NCI-H446 (cell line): Measurements from ENCODE around the gene DDC.
"Not testable (repeated sequence)": the region's sequence is repeated elsewhere in the genome, so short reads cannot be mapped to it uniquely, and the experiment has no call there.

Experiments
- DNase-seq, 2 experiments: peaks; one replicate each; lab custom pipeline; 2025; lab: John Stamatoyannopoulos, UW

DDC gene

DNA sequence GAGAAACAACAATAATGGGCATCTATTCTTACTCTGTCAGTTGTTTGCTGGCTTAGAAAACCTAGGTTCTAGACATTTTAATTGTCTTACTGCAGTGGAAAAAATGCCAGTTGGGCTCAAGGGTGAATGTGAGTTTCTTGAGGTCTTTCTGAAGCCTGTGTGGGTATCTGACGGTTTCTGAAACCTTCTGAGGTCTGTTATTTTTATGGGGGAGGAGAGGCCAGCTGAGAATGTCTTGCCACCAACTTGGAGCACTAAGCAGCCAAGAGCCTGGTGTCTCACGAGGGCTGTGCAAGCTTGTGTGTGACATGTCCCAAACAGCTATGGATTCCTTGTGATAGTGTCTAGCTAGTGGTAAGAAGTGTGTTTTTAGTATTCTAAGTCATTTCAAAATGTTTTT is 24.2 kb upstream of the DDC start:
- DNase-seq = no peak

DNA sequence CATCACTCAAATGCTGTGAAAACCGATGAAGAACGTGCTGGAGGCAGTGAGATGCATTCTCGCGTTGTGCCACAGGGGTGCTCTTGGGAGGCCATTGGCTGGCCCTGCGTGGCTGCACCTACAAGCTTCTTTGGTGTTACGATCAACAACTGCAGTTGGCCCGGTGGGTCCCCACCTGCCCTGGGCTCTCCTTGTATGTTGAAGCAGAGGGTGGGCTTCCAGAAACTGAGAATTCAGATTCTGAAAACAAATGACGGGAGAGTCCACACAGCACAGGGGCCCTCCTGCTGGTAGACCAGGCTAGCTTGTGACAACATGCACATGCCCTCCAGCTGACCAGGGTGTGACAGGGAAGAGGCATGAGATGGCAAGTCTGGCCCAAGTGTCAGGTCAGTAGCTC is 23.7 kb upstream of the DDC start:
- no peak for DNase-seq

DNA sequence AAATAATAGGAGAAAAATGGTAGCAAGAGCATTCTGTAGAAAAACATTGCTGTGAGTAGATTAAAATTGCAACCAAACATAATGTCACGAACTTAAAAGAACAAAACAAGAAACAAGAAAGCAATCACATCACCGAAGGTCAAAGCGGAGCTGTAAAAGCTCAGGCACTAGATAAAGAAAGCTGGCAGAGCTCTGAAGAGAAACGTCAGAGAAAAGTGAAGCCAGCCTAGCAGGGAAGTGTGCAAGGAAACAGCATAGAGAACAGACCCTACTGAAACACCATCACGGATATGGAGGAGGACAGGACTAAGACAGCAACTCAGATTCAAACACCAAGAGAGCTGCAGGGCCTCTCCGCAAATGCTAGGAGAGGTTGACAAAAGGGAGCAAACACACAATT is 22.5 kb upstream of the DDC start:
- DNase-seq = no peak

DNA sequence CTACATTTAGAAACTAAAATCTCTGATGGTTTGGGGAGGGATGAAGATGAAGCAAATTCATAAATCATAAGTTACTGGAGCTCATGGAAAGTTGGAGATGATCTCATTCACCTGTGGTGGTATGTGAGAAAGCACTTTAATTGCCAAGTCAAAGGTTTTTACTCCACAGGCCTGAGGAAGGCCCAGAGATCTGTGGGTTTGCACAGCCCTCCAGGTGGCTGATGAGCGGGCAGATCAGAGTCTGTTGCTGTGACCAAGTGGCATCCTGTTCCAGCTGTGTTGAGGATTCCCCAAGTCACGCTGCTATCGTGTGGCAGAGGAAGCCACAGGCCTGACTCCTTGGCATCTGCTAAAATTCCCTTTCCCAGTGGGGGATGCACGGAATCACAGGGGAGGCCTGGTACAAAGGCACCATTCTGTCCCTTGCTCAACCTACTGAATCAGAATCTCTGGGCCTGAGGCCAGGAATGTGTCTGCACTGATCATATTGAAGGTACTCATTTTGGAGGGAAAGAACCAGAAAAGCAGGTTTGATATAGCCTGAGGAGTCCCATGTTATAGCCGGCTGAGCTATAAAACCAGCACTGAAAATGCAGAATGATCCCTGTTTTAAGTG is 19.7 kb upstream of the DDC start:
- no peak for DNase-seq

DNA sequence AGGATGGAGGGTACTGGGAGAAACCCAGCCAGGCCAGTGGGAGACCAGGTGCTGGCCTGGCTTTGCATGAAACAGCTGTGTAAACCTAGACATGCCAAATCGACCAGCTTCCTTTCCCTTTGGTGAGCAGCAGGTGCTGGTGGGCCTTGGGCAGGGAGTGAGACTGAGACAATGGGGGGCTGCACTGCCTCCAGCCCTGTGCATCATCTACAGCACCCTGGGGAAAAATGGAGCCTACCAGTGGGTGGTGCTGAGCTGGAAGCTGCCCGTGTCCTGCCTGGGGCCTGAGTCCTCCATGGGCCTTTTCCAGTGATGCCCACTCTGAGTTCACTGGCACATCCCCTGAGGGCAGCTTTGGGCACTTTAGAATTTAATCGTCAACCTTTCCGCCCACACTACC is 19.2 kb upstream of the DDC start:
- DNase-seq = no peak

DNA sequence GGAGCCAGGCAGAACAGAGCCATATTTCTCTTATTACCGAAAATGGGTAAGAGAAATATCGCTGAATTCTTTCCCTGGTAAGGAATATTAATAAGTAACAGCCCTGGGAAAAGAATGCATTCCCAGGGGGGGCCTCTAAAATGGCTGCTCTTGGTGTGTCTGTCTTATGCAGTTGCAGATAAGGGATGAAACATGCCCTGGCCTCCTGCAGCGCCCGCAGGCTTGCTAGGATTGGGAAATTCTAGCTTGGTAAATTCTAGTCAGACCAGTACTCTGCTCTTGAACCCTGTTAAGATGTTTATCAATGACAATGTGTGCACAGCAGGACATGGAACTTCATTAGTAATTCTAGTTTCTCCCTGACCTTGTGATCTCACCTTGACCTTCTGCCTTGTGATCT is 18.1 kb upstream of the DDC start:
- not testable (repeated sequence) for DNase-seq

DNA sequence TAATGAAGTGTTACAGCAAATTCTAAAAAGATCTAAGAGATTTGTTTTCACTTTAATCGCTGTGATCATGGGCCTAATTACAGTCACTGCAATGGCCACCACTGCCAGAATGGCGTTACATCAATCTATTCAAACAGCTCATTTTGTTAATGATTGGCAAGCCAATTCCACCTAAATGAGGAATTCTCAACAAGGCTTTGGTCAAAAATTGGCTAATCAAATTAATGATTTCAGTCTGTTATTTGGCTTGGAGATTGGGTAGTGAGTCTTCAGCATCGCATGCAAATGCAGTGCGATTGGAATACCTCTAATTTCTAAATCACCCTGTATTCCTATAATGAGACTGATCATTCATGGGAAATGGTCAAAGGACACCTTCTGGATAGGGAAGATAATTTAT is 17.1 kb upstream of the DDC start:
- DNase-seq = not testable (repeated sequence)

DNA sequence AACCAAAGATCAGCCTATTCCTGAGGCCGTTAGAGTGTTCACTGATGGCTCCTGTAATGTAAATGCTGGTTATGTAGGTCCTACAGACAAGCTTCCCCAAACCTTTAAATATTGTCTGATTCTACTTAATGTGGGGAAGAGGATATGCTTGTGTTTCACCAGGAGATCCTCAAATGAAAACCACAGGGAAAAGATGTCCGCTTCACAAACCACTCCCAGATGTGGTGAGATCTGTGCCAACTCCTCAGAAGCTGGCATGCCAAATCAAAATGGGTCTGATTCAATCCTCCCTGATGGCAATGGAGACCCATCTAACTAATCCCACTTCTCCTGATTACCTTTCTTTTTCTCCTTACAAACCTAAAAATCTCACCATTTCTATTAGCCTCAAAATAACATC is 15.5 kb upstream of the DDC start:
- DNase-seq = peak in 1 of 2 experiments; percentile 31

DNA sequence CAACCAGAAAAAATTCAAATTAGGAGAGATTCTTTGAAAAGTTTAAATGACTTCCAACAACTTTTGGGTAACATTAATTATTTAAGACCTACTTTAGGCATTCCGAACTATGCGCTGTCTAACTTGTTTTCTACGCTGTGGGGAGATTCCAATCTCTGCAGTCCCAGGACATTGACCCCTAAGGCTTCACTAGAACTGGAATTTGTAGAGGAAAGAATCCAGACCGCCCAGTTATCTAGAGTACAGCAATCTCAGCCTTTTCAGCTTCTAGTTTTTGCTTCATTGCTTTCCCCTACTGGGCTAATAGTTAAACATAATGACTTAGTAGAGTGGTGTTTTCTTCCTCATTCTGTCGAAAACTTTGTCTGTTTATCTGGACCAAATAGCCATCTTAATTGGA is 14.9 kb upstream of the DDC start:
- no peak for DNase-seq

DNA sequence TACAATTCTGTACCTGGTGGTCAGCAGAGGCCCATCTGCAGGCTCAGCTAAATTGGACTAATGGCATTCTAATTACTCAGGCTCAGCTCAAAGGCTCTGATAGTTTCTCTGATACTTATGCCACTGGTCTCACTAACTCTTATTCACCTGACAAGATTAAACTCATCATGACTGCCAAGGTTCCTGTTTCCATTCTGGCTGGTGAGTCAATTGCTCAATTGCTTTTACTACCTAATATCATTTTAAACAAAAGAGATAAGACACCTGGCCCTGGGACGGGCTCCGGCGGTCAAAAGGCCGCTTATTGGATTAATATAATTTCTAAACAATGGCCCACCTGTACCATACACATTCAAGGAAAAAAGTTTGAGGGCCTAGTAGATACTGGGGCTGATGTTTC is 12.9 kb upstream of the DDC start:
- not testable (repeated sequence) for DNase-seq

DNA sequence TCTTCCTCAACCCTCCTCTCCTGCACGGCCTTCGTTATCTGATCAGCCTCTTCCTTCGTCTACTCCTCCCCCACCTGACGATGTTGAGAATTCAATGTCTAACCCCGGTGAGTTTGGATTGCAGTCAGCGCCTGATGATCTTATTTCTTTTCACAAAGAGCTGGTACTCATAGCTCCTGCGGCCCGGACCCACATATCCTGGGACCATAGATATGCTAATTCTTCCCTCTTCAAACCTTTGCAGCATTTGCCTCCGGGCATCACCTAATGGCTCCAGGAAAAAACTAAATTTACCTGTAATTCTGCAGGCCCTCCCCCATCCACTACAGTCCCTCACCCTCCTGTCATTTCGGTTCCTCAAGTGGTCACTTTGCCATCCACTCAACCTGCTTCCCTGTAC is 12.4 kb upstream of the DDC start:
- DNase-seq = no peak

DNA sequence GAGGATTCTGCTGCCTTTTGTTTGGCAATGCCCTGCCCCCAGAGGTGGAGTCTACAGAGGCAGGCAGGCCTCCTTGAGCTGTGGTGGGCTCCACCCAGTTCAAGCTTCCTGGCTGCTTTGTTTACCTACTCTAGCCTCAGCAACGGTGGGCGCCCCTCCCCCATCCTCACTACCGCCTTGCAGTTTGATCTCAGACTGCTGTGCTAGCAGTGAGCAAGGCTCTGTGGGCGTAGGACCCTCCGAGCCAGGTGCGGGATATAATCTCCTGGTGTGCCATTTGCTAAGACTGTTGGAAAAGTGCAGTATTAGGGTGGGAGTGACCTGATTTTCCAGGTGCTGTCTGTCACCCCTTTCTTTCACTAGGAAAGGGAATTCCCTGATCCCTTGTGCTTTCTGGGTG is 11.2 kb upstream of the DDC start:
- DNase-seq = not testable (repeated sequence)

DNA sequence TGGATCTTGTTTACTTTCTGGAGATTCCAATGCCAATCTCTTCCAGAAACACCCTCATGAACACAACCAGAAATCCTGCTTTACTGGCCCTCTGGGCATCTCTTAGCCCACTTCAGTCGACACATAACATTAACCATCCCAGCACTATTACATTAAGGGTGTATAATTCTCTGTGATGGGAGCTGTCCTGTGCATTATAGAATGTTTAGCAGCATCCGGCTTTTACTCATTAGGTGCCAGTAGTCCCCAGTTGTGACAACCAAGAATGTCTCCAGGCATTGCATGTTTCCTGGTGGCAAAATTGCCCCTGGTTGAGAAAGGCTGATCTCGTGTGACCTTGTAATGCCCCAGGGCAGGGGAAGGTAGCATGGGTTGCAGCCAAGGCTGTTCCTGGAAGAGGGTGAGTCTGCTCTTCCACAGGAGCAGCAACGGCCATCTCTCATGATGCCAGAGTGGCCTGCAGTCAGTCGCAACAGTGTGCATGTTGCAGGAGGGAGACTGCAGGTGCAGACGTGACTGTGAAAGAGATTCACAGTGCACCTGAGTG is 2.6 kb upstream of the DDC start:
- no peak for DNase-seq

DNA sequence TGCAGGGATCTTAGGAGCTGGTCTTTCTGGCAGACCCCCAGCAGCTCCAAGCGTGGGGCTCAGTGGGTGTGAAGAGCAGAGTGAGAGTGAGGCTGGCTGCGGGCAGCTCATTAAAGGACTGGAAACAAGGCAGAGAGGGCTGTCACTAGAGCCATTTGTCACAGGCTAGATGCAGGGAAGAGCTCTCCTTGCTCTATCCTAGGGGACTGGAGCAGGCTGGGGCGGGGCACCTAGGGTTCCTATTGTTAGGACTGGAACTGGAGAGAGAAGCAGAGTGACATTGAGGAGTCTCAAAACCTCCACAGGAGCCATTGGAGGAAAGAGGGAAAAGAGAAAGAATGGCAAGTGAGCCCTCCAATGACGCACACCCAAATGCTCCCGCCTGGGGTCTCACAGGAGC is 772 bp upstream of the DDC start:
- DNase-seq = no peak

DNA sequence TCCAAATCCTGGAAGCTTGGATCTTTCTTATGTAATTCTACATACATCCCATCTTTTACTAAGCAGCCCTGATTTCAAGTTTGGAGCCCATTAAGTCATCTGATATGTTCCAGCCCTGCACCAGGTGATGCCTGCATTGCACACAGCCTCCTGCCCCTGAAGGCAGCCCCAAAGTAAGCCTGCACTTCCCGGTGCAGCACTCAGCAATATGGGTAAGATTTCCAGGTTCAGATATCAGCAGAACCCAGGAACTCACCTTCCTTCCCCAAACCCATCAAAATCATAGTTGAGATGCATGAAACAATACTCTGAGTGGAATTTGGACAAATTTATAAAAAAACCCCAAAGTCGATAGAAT is 333 bp upstream of the DDC start:
- no peak for DNase-seq

DNA sequence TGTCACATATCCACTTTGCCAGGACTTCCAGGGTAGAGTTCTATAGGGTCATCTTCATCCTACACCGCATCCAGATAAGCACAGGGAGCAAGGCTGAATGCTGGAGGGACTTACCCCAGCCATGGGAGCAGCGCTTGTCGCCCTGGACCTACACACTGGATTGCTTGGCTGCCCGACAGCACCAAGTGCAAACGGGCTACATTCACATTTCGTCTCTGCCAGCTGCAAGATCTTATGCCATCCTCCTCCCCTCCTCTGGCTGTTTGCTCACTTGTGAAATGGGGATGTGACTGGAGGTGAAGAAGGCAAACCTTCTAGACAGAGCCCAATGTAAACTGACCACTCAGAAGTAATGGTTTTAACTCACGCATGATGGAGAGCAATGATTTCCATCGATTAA is 1.0 kb downstream of the DDC start:
- no peak for DNase-seq

DNA sequence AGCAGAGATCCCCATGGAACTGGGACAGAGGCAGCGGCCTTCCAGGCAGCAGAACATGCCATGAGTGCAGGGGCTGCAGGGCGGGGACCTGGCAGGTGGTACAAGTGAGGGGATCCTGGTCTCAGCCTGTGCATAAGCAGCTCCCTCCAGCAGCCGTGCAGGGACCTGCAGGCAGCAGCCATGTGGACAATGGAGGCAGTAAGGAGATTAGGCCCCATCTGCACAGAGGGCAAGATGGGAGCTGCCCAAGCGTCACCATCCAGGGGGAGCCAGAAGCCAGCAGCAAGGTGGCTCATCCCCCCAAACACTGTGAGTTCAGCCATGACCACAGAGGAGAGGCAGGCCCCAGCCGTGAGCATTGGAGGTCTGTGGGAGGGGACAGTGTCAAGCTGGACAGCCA is 3.1 kb downstream of the DDC start:
- no peak for DNase-seq

DNA sequence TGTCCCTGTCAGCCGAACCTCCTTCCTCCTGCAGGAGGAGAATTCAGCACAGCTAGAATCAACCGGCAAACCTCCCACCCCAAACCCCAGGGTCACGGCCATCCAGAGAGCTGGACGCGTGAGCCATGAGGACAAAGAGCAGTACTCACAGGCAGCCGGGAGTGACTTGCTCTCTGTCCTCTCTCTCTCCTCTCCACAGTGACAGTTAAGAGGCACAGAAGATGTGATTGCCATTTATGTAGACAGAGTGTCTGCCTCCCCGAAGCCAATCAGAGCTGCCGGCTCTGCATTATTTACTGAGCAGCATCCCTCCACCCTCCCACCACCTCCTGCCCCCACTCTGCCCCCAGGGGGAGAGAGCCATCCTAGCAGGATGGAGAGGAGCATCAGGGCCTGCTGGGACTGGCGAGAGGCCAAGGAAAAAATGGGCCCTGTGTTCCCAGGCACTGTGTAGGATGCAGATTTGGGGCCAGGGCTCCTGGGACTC is 4.3 kb downstream of the DDC start:
- peak in 1 of 2 experiments; percentile 24 for DNase-seq

DNA sequence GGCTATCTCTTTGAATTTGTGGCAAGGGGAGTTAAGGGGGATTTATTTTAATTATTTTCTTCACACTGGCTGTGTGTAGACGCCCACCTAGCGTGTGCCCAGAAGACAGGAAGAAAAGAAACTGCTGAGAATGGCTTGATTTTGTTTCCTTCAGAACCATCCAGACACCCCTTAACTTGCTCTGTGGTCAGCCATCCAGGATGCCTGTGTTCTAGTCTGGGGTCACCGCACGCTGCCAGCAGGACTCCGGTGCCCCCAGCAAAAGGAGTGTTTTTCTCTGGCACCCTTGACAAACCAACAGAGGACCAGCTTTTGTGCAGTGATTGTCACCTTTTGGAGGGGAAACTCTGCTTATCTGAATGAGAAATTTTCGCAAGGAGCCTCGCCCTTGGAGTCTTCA is 5.3 kb downstream of the DDC start:
- DNase-seq = no peak

DNA sequence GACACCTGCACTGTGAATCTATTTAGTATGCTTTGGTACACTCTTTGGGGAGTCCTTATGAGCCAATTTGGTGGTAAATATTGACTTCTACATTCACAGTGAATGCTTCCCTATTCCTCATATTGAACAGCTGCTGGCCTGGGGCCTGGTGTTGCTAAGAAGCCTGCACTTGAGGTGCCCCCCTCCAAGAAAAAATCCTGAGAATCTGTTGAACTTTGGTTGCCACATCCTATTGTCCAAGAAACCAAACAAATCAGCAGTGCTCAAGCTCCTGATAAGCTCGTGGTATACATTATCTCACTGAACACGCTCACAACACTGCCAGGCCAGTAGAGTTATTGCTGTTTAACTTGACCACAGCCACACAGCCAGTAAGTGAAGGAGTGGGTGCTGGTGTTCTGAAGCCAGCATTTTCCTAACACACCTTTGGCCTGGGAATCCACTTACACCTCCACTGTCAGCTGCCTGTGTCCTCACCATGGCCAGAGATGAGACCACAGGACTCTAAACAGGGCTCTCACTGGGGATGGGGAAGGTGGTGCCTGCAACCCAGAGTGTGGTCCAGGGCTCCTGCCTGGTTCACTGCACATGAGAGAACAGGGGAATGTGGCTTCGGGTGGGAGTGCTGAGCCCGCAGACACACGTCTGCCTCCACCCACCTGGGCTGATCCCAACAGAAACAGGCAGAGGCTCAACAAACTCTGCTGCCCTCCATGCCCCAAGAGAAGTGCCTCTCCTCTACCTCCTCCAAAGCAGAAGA is 6.7 kb downstream of the DDC start:
- no peak for DNase-seq

DNA sequence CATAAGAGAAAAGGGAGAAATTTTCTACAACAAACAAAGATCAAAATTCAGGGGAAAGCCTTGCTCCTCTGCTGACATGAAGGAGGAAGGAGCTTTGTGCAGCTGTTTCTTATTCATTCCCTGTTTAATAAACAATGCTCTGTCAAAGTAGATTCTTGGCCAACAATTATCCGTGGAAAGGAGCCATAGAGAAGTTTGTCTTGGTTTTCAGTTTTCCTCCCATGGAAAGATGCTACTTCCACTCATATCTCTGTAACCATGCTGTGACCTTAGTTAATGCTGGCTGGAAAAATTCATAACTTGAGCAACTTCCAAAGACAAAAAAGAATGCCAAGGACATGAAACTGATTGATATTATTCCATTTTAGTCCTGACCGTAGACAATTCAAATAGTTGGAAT is 8.1 kb downstream of the DDC start:
- DNase-seq = no peak

DNA sequence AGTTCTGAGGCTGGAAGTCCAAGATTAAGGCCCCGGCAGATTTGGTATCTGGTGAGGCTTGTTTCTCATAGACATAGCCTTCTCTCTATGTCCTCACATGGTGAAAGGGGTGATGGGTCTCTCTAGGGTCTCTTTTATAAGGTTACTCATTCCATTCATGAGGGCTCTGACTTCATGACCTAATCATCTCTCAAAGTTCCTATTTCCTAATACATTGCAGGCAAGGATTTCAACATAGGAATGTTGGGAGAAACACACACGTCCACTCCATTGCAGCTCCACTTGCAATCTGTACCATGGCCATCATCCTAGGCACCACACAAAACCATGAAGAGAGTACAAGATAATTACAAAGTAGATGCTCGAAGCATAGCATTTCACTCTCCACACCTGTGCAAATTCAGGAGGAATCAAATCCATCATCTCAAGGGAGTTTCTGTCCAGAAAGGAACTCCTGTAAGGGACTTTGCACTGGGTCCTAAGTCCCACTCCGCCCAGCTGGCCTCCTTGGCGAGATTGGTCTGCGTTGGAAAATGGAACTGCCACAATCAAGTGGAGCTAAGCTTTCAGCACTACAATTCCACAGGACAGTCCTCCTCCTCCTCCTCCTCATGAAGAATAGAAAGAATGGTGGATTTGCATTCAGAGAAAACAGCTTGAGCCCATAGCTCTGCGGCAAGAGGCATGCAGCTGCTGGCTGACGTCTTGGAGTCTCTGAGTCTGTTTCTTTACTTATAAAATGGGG is 8.8 kb downstream of the DDC start:
- no peak for DNase-seq

DNA sequence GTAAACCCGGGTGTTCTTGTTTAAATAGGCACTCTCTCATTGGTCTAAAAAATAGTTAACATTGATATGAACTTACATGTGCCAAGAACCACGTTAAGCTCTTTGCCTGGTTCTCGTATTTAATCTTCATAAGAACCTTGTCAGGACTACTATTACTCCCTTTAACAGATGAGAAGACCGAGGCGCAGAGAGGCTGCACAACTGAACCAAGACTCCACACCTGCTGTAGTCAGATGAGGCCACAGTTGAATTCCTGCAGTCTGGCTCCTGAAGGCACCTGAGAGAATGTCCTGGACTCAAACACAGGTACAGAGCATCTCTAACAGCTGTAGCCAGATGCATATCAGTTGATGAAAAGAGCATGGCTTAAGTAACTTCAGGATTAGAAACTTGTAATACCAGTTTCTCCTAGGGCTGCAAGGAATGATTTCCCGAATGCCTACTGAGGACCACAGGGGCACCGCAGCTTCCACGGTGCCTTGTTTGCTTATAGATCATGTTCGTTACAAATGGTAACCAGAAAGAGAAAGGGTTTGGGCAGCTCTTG is 9.5 kb downstream of the DDC start:
- no peak for DNase-seq
